GM12891 (cell line): ENCODE data around the gene PRICKLE4.

Experiments
- PAX5 ChIP-seq: IDR thresholded peaks from 2 replicates; pipeline ENCODE4 v1.6.1; 2011; ENCODE audit warnings: low read length, moderate library complexity, mild to moderate bottlenecking; ENCODE audit not compliant: insufficient read depth, severe bottlenecking
- POLR2A ChIP-seq: IDR thresholded peaks from 2 replicates; pipeline ENCODE4 v1.6.1; 2011; ENCODE audit warnings: low read depth, low read length, control low read depth
- POLR2AphosphoS5 ChIP-seq: IDR thresholded peaks from 2 replicates; pipeline ENCODE4 v1.6.1; 2011; ENCODE audit warnings: low read depth, low read length, control low read depth
- SPI1 ChIP-seq: IDR thresholded peaks from 2 replicates; pipeline ENCODE4 v1.6.1; 2011; ENCODE audit warnings: low read depth, low read length, control low read depth
- TAF1 ChIP-seq: IDR thresholded peaks from 2 replicates; pipeline ENCODE4 v1.6.1; 2011; ENCODE audit warnings: low read depth, low read length, control low read depth

- TF ChIP-seq POLR2AphosphoS5 (no peak), POLR2A (no peak), TAF1 (no peak), PAX5 (no peak), SPI1 (no peak)
These were observed 21.3 kb upstream of the PRICKLE4 start for GRCh38 chr6:41759106-41759904.
